Testis (tissue), 2 donors: ENCODE results near the gene P2RX6.

ENCODE experiments used
- POLR2A ChIP-seq: fragments of 450-650 bp; IDR thresholded peaks from one replicate; pipeline ENCODE4 v1.6.1; 2017; ENCODE audit warnings: antibody characterized with exemption, mild to moderate bottlenecking, moderate library complexity
- TF ChIP-seq, protein P1 (sequence below), 3 experiments: fragments of 450-650 bp in 2 of 3; fragments of 200-600 bp in 1 of 3; sonication (generic) in 1 of 3; IDR thresholded peaks; one replicate each; pipeline ENCODE4 v1.5.1; 2016 to 2019; ENCODE audit warnings: antibody characterized with exemption in 3 of 3, mild to moderate bottlenecking in 2 of 3, moderate library complexity in 1 of 3

- TF ChIP-seq, protein P1, sequence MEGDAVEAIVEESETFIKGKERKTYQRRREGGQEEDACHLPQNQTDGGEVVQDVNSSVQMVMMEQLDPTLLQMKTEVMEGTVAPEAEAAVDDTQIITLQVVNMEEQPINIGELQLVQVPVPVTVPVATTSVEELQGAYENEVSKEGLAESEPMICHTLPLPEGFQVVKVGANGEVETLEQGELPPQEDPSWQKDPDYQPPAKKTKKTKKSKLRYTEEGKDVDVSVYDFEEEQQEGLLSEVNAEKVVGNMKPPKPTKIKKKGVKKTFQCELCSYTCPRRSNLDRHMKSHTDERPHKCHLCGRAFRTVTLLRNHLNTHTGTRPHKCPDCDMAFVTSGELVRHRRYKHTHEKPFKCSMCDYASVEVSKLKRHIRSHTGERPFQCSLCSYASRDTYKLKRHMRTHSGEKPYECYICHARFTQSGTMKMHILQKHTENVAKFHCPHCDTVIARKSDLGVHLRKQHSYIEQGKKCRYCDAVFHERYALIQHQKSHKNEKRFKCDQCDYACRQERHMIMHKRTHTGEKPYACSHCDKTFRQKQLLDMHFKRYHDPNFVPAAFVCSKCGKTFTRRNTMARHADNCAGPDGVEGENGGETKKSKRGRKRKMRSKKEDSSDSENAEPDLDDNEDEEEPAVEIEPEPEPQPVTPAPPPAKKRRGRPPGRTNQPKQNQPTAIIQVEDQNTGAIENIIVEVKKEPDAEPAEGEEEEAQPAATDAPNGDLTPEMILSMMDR (IDR thresholded peaks at IDR 0.05), result no peak
- TF ChIP-seq POLR2A, result no peak
Observed at GRCh38 chr22:21073482-21073881, 58.5 kb downstream of the P2RX6 start.
